Measurements from ENCODE around the gene MBD3.

The MBD3 gene

GRCh38 chr19:1613146-1613545 is 20.5 kb upstream of the MBD3 start:
- DNase-seq (ENCODE audit: insufficient read length, low spot score): no peak
- no peak for TF ChIP-seq POLR2A (IDR thresholded peaks at IDR 0.05; ENCODE audit: low read depth, low read length)
- no peak for FAIRE-seq

GRCh38 chr19:1612114-1613086 is 19.7 kb upstream of the MBD3 start:
- DNase-seq (ENCODE audit: insufficient read length, low spot score) (no peak), FAIRE-seq (no peak)
- no peak for TF ChIP-seq POLR2A (IDR thresholded peaks at IDR 0.05; ENCODE audit: low read depth, low read length)

- TF ChIP-seq POLR2A (IDR thresholded peaks at IDR 0.05; ENCODE audit: low read depth, low read length): no peak
- no peak for FAIRE-seq
- no peak for DNase-seq (ENCODE audit: insufficient read length, low spot score)
Observed at GRCh38 chr19:1611353-1611752, 18.7 kb upstream of the MBD3 start.

GRCh38 chr19:1610579-1610978 is 17.9 kb upstream of the MBD3 start:
- DNase-seq (ENCODE audit: insufficient read length, low spot score) (no peak), FAIRE-seq (no peak)
- no peak for TF ChIP-seq POLR2A (IDR thresholded peaks at IDR 0.05; ENCODE audit: low read depth, low read length)

- TF ChIP-seq POLR2A (IDR thresholded peaks at IDR 0.05; ENCODE audit: low read depth, low read length): no peak
- FAIRE-seq: no peak
- DNase-seq (ENCODE audit: insufficient read length, low spot score): no peak
Observed at GRCh38 chr19:1609680-1610474, 17.2 kb upstream of the MBD3 start.

- no peak for TF ChIP-seq POLR2A (IDR thresholded peaks at IDR 0.05; ENCODE audit: low read depth, low read length)
- no peak for FAIRE-seq
- no peak for DNase-seq (ENCODE audit: insufficient read length, low spot score)
Observed at GRCh38 chr19:1609103-1609396, 16.4 kb upstream of the MBD3 start.

- TF ChIP-seq POLR2A (IDR thresholded peaks at IDR 0.05; ENCODE audit: low read depth, low read length): no peak
- peak; percentile 98 for DNase-seq (ENCODE audit: insufficient read length, low spot score)
- no peak for FAIRE-seq
Observed at GRCh38 chr19:1608359-1609102, 15.9 kb upstream of the MBD3 start.

- DNase-seq (ENCODE audit: insufficient read length, low spot score) (no peak), FAIRE-seq (no peak)
- TF ChIP-seq POLR2A (IDR thresholded peaks at IDR 0.05; ENCODE audit: low read depth, low read length): no peak
Observed at GRCh38 chr19:1606138-1606651, 13.5 kb upstream of the MBD3 start.

GRCh38 chr19:1605236-1606137 is 12.8 kb upstream of the MBD3 start, which contains the start of gene UQCR11:
Gene UQCR11 (minus strand): TSS chr19:1605462. CDS start chr19:1605409, 53 bp downstream.
- FAIRE-seq: peak; percentile 53
- peak; percentile 94 for DNase-seq (ENCODE audit: insufficient read length, low spot score)
- peak; percentile 67 for TF ChIP-seq POLR2A (IDR thresholded peaks at IDR 0.05; ENCODE audit: low read depth, low read length)

- FAIRE-seq (no peak), DNase-seq (ENCODE audit: insufficient read length, low spot score) (no peak)
- TF ChIP-seq POLR2A (IDR thresholded peaks at IDR 0.05; ENCODE audit: low read depth, low read length): no peak
Observed at GRCh38 chr19:1602091-1602707, 9.5 kb upstream of the MBD3 start.

- no peak for DNase-seq (ENCODE audit: insufficient read length, low spot score)
- no peak for FAIRE-seq
- TF ChIP-seq POLR2A (IDR thresholded peaks at IDR 0.05; ENCODE audit: low read depth, low read length): no peak
Observed at GRCh38 chr19:1601613-1602064, 9.0 kb upstream of the MBD3 start.

GRCh38 chr19:1599460-1599846 is 6.8 kb upstream of the MBD3 start:
- no peak for TF ChIP-seq POLR2A (IDR thresholded peaks at IDR 0.05; ENCODE audit: low read depth, low read length)
- FAIRE-seq (no peak), DNase-seq (ENCODE audit: insufficient read length, low spot score) (no peak)

All from H54 (cell line).